Activated CD8-positive, alpha-beta memory T cell treated with anti-CD3 and anti-CD28 coated beads for 36 hours (primary cell): ENCODE results near the gene NCOA3. TPM values are rescaled to one million over a fixed set of nuclear protein-coding genes. Genes with fewer than 3 reads are reported as not detected.

ENCODE experiments used
- CTCF ChIA-PET: fragments of 350-600 bp; sonication (Branson Sonifier 250); formaldehyde crosslinking; loops from one replicate; lab custom pipeline; 2021; ENCODE audit warnings: antibody characterized with exemption; lab: Charles Lee
- POLR2A ChIA-PET: fragments of 350-600 bp; sonication (Branson Sonifier 250); formaldehyde crosslinking; loops from one replicate; lab custom pipeline; 2021; ENCODE audit warnings: antibody characterized with exemption; lab: Charles Lee
- total RNA-seq, 2 experiments: library from RNA; stranded (reverse); gene quantifications; one replicate each; pipeline ENCODE4 v1.2.3, GENCODE V29; 2021

Gene NCOA3
- total RNA-seq, 2 experiments from 2014 or later = 77.1 to 86.2 TPM

DNA sequence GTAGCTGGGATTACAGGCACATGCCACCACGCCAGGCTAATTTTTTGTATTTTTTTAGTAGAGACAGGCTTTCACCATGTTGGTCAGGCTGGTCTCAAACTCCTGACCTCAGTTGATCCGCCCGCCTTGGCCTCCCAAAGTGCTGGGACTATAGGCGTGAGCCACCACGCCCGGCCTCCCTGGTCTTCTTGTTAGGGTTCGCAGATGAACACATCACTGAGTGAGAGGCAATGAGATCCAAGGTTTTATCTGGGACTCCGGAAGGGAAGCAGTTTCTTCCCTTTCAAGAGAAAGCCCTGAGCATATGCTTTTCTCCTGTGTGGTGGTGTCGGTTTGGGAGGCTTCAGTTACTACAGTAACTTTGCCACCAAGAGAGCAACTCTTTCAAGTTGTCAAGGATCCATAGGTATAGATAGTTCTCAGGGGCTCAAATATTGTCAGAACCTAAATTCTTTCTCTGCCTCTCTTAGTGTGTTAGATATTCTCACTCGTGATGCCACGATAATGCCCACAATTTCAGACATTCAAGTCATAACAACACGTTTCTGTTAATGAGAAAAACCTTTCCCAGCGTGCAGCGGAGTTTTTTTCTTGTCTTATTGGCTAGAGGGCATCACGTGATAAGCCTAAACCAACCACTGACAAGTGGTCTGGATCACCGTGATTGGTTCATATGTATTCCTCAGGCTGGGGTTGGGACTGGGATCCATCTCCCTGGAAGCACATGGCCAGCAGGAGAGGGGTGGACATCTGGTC lies 36.2 kb upstream of the NCOA3 start:
- POLR2A ChIA-PET = no interaction called here
- CTCF ChIA-PET = no interaction called here

DNA sequence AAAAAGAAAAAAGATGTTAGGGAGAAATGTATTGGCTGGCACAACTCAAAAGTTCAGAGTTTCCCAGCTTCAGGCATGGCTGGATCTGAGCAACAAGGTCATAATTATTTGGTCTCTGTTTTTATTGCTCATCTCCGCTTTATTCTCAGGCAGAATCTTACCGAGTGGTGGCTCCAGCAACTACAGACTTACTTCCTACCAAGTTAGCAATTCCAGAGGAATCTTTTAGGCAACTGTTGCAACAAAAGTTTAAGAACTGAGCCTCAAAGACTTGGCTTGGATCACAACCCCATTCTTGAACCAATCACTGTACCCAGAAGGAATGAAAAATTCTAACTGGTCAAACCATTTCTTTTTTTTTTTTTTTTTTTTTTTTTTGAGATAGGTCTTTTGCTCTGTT lies 35.5 kb upstream of the NCOA3 start:
- ChIA-PET CTCF (no interaction called here), POLR2A (interaction anchor here (0.6 kb wide), 1 partner anchor 144 kb away, joined by 4 read pairs; no protein-coding TSS in a partner anchor)

DNA sequence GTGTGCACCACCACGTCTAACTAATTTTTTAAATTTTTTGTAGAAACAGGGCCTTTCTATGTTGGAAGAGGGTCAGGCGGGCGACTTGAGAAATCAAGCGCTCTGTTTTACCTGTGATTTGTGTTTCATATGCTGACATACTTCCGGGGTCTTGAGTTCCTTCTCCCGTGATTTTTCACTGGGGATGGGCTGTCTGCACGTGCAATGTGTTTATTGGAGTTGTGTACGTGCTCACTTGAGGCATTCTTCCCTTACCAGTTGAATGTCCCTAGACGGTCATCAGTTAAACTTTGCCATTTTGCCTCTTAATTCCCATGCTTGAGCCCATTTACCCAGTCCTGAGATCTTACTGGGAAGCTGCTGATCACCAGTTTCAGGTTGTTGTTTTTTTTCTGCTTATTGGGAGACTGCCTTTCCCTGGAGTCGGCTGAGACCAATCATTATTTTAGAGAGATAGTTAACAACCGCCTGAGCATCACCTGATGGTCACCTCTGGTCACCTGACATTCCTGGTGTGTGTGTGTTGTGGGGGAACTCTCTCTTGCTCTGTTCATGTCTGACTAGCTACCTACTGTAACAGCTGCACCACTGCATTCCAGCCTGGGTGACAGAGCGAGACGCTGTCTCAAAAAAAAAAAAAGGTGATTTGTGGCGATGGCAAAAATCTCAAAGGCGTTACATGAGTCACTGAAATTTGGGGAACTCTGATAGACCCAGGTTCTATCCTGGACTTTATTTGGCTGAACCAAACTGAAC lies 34.8 kb upstream of the NCOA3 start:
- ChIA-PET POLR2A (interaction anchor here (0.6 kb wide), 2 partner anchors 22 to 144 kb away, joined by 3 to 4 read pairs; no protein-coding TSS in a partner anchor), CTCF (no interaction called here)

DNA sequence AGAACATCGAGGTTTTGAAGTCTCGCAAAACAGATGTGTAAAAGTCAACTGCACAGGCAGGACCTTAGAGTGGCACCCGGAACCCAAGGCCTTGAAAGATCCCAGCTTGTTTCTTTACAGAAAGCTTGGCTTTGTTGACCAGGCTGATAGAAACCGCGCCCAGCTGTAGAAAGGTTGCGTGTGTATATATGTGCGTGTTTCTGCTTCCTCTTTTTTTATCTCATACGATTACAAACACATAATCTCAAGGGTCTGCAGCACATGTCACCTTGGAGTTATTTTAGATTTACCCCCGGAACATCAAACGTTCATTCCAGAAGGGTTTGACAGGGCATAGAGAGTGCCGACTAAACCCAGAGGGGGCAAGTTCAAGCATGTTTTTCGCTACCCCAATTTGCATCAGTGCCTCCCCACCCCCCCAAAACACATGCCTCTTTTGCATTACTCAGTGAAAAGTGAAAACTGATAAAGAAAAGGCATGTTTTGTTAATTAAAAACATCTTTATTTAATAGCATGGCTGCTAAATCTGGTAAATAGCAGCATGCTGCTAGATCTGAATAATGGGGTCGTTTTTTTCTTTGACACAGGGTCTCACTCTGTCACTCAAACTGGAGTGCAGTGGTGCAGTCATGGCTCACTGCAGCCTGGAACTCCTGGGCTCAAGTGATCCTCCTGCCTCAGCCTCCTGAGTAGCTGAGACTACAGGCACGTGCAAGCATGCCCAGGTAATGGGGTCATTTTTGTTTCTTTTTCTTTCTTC lies 33.2 kb upstream of the NCOA3 start:
- ChIA-PET POLR2A (no interaction called here), CTCF (interaction anchor here (0.7 kb wide), 1 partner anchor 11 kb away, joined by 6 read pairs; no protein-coding TSS in a partner anchor)

DNA sequence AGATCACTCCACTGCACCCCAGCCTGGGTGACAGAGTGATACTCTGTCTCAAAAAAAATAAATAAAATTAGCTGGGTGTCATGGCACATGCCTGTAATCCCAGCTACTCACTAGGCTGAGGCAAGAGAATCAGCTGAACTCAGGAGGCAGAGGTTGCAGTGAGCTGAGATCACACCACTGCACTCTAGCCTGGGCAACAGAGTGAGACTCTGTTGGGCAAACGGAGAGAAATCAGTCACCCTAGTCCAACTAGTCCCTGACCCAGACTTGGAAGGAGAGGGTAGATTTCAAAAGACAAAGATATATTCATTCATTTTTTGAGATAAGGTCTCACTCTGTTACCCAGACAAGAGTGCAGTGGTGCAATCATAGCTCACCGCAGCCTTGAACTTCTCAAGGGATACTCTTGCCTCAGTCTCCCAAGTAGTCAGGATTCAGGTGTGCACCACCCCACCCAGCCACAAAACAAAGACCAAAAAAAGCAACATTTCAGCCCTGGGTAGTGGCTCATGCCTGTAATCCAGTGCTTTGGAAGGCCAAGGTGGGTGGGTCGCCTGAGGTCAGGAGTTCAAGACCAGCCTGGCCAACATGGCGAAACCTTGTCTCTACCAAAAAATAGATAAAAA lies 26.2 kb upstream of the NCOA3 start:
- CTCF ChIA-PET = interaction anchor here (0.6 kb wide), 1 partner anchor 32 kb away, joined by 4 read pairs; no protein-coding TSS in a partner anchor
- POLR2A ChIA-PET = interaction anchor here (1.6 kb wide), 1 partner anchor 26 kb away, joined by 4 read pairs; the partner anchor contains the start of gene NCOA3

DNA sequence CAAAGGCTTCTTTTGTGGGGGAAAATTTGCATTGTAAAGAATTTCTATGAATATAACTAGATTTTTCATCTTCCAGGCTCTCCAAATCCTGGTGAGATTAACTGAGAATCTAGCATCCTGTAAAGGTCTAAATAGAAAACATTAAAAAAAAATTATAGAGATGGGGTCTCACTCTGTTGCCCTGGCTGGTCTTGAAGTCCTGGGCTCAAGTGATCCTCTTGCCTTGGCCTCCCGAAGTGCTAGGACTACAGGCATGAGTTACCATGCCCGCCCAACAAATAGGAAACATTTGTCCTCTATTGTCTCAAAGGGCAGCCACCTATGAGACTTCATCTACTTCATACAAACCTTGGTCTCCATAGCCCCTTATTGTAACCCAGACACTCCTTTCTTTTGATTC lies 25.2 kb upstream of the NCOA3 start:
- POLR2A ChIA-PET = no interaction called here
- CTCF ChIA-PET = no interaction called here

DNA sequence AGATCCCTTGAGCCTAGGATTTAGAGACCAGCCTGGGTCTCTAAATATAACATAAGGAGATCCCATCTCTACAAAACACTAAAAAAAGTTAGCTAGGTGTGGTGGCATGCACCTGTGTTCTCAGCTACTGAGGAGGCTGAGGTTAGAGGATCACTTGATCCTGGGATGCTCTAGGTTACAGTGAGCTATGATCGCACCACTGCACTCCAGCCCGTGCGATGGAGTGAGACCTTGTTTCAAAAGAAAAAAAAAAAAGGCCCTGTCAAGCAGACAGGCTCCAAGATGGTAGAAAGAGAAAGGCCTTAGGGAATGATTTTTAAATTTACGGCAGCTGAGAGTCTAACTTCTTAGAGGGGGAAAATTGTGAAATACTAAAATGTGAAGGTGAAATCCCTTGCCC lies 22.6 kb upstream of the NCOA3 start:
- ChIA-PET CTCF (interaction anchor here (0.6 to 0.7 kb wide), 2 partner anchors 50 to 1059 kb away, joined by 3 read pairs; no protein-coding TSS in a partner anchor), POLR2A (no interaction called here)

DNA sequence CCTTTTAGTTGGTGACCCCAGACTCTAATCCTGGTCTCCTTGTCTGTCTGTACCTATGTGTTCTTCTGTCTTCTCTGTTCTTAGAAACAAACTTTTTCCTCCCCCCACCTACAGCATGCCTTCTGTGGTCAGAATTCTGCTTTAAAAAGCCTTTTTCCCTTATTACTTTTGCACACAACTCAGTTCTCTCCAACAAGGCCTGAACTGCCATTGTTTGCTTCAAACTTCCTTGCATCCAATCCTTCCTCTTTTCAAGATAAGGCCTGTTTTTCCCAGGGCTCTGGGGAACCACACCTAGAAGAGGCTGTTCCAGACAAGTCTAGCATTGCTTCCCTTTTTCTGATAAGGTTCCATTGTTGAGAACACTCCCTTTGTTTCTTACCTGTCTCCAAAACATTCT lies 22.2 kb upstream of the NCOA3 start:
- CTCF ChIA-PET = interaction anchor here (0.6 to 0.7 kb wide), 3 partner anchors 12 to 1059 kb away, joined by 3 to 6 read pairs (median 3); no protein-coding TSS in a partner anchor
- POLR2A ChIA-PET = no interaction called here

DNA sequence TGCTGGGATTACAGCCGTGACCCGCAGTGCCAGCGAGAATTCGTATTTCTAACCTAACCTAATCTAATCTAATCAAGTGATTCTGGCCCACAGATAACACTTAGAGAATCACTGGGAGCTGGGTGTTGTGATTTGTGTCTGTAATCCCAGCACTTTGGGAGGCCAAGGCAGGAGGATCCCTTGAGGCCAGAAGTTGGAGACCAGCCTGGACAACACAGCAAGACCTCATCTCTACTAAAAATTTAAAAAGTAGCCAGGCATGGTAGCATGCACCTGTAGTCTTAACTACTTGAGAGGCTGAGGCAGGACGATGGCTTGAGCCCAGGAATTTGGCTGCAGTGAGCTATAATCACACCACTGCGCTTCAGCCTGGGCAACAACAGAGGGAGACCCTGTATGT lies 21.4 kb upstream of the NCOA3 start:
- ChIA-PET POLR2A (no interaction called here), CTCF (interaction anchor here (0.6 to 1.3 kb wide), 2 partner anchors 12 to 24 kb away, joined by 4 to 6 read pairs; no protein-coding TSS in a partner anchor)

DNA sequence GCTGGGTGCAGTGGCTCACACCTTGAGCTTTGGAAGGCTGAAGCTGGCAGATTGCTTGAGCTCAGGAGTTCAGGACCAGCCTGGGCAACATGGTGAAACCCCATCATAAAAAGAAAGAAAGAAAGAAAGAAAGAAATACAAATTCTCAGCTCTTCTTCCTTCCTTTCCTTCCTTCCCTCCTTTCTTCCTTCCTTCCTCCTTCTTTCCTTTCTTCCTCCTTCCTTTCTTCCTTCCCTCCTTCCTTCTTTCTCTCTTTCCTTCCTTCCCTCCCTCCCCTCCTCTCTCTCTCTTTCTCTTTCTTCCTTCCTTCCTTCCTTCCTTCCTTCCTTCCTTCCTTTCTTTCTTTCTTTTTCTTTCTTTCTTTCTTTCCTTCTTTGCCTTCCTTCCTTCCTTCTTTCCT lies 21.0 kb upstream of the NCOA3 start:
- ChIA-PET CTCF (interaction anchor here (1.3 kb wide), 1 partner anchor 24 kb away, joined by 4 read pairs; no protein-coding TSS in a partner anchor), POLR2A (no interaction called here)

DNA sequence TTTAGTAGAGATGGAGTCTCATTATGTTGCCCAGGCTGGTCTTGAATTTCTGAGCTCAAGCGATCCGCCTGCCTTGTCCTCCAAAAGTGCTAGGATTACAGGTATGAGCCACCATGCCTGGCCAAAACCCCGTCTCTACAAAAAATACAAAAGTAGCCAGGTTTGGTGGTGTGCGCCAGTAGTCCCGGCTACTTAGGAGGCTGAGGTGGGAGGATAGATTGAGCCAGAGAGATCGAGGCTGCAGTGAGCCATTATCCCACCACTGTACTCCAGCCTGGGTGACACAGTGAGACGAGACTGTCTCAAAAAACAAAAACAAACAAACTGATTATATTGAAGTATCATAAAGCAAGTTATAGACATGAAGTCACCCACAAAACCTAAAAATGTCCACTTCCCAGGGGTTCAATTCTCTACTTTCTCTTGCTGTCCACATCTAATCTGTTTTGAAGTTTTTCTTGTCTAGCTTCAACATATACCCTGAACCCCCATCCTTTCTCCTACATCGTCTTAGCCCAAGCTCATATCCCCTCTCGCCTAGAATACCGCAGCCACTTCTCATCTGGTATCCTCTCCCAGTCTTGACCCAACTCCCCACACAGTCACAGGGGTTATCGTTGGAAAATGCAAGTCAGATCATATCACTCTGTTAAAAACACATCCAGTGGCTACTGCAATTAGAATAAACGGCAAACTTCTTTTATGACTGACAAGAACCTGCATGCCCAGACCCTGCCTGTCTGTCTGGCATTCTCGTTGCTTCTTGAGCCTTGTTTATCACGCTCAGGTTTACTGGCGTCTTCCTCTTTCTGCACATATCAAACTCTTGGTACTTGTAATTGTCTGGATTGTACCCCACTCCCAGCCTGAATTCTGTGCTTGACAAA lies 20.1 kb upstream of the NCOA3 start:
- ChIA-PET POLR2A (no interaction called here), CTCF (interaction anchor here (1.3 kb wide), 1 partner anchor 25 kb away, joined by 4 read pairs; no protein-coding TSS in a partner anchor)

DNA sequence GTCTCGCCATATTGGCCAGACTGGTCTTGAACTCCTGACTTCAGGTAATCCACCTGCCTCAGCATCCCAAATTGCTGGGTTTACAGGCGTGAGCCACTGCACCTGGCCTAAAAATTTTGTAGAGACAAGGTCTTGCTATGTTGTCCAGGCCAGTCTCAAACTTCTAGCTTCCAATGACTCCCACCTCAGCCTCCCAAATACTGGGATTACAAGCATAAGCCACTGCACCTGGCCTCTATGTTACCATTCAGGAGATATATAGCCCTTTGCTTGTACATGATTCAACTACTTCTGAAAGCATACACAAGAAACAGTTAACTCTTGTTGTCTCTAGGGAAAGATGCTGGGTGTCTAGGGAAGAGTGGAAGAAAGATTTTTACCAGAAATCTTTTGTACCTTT lies 19.0 kb upstream of the NCOA3 start:
- ChIA-PET POLR2A (interaction anchor here (0.7 kb wide), 1 partner anchor 56 kb away, joined by 3 read pairs; no protein-coding TSS in a partner anchor), CTCF (no interaction called here)

DNA sequence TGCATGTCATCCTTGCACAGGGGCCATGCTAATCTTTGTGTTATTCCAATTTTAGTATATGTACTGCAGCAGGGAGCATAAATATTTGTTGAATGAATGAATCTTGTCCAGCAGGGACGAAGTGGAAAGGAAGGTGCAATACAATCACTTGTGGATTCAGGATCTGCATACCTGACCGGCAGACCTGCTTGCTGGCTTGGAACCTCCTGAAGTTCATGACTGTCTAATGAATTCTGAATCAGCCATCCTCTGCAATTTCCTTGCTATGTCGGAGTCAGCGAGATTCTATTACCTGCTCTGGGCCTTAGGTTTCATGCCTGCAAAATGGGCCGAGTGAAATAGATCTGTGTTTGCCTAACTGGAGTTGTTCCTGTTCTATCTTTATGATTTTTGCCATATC lies 17.4 kb upstream of the NCOA3 start:
- CTCF ChIA-PET = no interaction called here

DNA sequence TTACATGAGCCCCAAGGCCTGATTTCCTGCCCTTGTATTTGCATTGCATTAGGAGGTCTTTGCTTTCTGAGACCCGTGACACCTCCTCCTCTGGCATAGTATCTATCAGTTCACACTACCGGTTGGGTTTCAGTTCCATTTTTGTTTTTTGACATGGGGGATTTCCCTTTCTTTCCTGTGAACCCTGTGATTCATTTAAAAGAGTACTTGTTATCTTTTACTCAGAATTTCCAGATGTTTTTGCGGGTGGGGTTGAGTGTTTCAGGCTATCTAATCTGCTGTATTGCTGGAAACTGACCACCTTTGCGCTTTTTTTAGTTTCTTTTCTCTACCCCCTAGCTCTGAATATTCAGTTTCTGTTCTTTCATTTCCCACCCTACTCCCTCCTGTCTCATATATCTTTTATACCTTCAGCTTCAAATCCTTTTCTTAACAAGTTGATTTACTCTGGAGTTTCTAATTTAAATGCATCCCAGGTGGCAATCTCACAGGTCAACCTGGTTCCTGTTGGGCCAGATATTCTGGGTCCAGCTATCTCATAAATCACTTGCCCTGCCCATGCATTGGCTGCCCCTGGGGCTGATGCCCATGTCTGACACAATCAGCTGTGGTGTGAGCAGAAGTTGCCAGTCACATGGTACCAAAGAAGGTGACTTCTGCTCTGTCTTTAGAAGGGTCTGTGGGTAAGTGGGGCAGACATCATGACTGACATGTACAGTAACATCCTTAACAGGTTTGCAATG lies 14.3 kb upstream of the NCOA3 start:
- CTCF ChIA-PET = interaction anchor here (0.7 to 3.1 kb wide), 7 partner anchors 10 to 103 kb away, joined by 3 to 24 read pairs (median 4); partner anchors contain the start of gene NCOA3
- POLR2A ChIA-PET = interaction anchor here (0.6 to 3.4 kb wide), 8 partner anchors 10 to 285 kb away, joined by 3 to 37 read pairs (median 6); partner anchors contain the start of gene NCOA3

More for the DNA sequence above, 17.4 kb upstream of the NCOA3 start:
- POLR2A ChIA-PET = no interaction called here

DNA sequence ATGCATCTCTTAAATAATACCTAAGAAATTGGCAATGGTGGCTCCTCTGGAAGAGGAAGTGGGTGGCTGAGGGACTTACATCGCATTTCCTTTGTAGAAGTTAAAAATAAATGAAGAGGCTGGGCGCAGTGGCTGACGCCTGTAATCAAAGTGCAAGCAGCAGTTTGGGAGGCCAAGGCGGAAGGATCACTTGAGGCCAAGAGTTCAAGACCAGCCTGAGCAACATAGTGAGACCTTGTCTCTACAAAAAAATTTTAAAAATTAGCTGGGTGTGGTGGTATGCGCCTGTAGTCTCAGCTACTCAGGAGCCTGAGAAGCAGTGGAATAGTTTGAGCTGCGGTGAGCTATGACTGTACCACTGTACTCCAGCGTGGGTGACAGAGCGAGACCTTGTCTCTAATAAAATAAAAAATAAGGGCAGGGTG lies 12.2 kb upstream of the NCOA3 start:
- CTCF ChIA-PET = interaction anchor here (0.7 to 3.1 kb wide), 2 partner anchors 11 to 16 kb away, joined by 3 to 24 read pairs; partner anchors contain the start of gene NCOA3
- POLR2A ChIA-PET = interaction anchor here (0.7 to 3.4 kb wide), 2 partner anchors 11 to 12 kb away, joined by 5 to 37 read pairs; partner anchors contain the start of gene NCOA3

DNA sequence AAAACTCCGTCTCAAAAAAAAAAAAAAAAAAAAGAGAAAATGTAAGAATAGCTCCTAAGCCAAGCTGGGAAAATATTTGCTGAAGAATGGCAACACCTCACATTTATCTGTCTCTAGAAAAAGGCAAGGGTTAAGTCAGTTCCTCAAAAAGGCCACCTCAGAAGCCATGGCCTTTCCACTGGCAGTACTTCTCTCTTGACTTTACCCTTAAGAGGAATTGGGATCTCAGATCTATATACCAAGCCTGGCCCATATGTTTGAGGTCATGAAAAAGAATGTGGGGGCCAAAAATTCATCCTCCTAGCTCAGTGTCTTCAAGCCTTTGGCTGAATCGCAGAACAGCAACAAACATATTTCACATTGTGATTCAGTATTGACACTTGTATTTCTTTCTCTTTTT lies 10.9 kb upstream of the NCOA3 start:
- CTCF ChIA-PET = interaction anchor here (0.8 to 1.2 kb wide), 4 partner anchors 8 to 139 kb away, joined by 3 read pairs; no protein-coding TSS in a partner anchor
- POLR2A ChIA-PET = interaction anchor here (1.2 kb wide), 1 partner anchor 11 kb away, joined by 6 read pairs; the partner anchor contains the start of gene NCOA3
